Putamen (tissue), 1 donor: ENCODE measurements around the gene TNFRSF11A.

Source experiments
- DNase-seq: peaks from one replicate; pipeline ENCODE4 v3.0.0-alpha.2; 2016; ENCODE audit warnings: low spot score

TNFRSF11A gene

GRCh38 chr18:62384068-62384467, 59.0 kb downstream of the TNFRSF11A start:
- no peak for DNase-seq

- DNase-seq: no peak
Observed at GRCh38 chr18:62384610-62385097, 59.5 kb downstream of the TNFRSF11A start.

GRCh38 chr18:62386091-62386490, 61.0 kb downstream of the TNFRSF11A start:
- DNase-seq: no peak

- DNase-seq: no peak
Observed at GRCh38 chr18:62386601-62387000, 61.5 kb downstream of the TNFRSF11A start.

DNA sequence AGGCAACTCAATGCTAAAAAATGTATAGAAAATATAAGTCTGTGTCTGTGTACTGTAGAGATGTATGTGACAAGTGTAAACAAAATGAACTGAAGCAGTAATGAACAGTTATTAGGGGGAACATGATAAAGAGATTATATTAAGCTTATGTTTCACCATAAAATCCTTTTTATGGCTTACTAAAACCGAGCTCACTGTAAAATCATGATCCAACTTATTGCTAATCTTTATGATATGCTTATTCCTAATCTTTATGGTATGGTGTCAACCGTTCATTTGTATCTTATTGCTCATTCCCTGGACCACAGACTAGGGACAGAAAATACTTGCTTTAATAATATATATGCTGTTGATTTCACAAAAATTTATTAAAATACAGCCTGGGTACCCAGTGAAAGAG, 62.1 kb downstream of the TNFRSF11A start:
- no peak for DNase-seq

- no peak for DNase-seq
Observed at GRCh38 chr18:62388855-62389760, 64.0 kb downstream of the TNFRSF11A start.

DNA sequence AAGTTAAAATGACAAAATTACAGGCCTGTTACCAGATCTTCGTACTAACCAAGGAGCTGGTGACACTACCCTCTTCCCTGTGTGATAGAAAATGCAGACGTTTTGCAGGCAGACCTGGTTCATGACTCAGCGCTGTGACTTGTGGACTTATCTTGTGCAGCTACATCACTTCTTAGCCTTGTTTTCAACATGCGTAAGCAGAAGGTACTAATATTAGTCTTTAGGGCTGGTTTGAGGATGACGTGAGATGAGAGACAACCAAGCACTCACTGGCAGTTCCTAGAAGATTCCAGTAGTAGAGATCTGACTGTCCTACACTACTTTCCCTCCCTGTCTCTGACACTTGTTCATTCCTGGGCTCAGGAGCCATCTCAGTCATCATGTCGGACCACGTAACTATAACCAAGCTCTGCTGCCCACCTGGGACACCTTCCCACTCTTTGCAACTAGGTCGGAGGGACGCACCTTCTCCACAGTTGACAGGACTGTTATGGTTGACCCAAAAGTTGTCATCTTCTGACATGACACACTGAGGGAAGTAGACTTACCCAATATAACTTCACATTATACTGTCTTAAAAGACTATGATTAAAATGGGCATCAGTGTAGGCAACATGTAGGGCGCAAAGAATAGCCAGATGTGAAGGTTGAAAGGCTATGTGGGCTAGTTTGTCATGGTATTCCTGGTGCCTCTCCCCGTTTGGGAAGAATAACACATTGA, 64.8 kb downstream of the TNFRSF11A start:
- DNase-seq: no peak

DNA sequence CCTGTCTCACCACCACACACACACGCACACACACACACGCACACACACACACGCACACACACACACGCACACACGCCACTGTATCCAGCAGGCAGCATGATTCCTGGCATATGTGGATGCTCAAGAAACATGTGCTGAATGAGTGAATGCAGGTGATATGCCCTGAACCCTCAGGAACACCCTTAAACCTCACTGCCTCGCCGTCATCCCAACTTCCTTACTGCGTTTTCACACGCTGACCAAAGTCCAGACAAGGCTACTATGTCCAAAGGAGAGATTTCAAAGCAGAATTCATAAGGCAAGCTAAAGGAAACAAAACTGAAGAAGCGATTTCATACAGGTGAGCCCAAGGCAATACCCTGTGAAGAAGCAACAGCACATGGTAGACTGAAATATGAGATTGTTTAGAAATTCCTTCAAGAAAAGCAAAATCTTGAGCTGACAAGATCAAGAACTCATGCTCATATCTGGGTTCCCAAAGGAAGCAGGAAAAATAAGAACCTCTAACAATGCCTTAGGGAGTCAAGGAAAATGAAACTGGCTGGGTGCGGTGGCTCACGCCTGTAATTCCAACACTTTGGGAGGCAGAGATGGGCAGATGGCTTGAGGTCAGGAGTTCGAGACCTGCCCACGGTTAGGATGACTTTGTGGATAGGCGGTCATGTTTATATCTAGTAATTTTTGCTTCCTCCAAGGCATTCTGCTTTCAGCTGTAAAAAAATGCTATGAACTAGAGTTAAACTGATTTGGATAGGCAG, 69.1 kb downstream of the TNFRSF11A start:
- no peak for DNase-seq

DNA sequence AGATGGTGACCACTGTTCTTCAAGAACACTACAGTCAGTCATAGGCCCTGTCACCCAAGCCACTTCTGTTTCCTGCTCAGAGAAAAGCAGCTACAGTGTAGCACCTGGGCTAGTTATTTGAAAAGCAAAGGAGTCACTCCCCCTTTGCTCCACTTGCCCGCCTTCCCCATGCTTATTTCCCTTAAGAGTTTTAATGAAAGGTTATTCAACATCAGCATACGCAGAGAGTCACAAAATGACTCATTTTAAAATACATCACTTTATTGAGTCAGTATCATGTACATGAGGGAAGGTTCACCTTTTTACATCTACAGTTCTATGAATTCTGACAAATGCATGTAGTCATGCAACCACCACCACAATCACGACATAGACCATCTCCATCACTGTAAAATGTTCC, 71.3 kb downstream of the TNFRSF11A start:
- no peak for DNase-seq

GRCh38 chr18:62396967-62397366, 71.9 kb downstream of the TNFRSF11A start:
- no peak for DNase-seq

DNA sequence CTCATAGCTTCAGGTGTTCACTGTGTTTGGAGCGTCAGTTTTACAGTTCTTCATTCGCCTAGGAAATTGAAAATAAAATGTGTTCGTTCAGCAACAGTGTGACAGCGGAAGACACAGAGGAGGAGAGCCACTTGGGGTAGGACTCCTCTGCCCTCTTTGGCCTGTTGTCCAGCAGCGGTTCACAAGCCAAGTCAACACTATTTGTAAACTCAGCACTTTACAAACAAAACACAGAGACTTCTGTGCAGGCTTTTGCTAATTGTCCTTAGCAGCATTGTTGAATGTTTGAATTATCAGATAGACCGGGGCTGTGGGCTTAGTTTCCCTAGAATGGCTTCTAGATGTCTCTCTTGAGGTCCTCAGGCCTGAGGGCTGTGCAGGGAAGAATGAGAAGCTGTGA, 73.2 kb downstream of the TNFRSF11A start:
- no peak for DNase-seq

DNA sequence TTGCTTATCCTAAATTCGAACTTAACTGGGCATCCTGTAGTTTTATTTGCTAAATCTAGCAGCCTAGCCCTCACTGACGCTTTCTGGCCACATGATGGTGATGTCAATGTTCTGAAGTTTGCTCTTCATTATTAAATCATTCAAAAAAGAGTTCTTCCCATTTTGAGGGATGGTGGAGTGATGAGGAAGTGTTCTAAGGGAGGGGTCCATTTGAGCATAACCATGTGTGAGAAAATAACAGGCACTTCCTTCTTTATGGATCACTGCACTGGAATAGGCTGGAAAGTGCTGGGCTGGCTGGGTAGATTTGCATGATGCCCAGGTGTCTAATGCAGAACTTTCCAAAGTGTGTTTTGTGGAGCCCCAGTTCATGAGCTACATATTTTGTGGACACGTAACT, 74.2 kb downstream of the TNFRSF11A start:
- no peak for DNase-seq

GRCh38 chr18:62399781-62400308, 74.7 kb downstream of the TNFRSF11A start:
- no peak for DNase-seq

DNA sequence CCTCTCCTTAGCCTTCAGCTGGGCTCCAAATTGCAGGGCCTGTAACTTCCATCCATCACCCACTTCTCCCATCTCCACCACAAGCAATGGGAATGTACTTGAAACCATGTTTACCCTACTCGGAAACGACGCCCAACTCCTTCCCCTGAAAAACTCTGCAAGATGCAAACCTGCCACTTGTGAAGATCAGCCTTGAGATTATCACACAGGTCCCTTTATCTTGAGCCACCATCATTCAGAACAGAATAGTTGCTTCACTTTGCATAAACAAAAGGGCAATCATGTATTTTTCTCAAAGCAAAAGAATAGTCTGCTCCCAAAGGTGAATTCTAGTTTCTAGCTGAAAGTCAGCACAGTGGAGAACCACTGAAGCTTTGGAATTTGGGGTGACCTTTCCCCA, 75.8 kb downstream of the TNFRSF11A start:
- no peak for DNase-seq

DNA sequence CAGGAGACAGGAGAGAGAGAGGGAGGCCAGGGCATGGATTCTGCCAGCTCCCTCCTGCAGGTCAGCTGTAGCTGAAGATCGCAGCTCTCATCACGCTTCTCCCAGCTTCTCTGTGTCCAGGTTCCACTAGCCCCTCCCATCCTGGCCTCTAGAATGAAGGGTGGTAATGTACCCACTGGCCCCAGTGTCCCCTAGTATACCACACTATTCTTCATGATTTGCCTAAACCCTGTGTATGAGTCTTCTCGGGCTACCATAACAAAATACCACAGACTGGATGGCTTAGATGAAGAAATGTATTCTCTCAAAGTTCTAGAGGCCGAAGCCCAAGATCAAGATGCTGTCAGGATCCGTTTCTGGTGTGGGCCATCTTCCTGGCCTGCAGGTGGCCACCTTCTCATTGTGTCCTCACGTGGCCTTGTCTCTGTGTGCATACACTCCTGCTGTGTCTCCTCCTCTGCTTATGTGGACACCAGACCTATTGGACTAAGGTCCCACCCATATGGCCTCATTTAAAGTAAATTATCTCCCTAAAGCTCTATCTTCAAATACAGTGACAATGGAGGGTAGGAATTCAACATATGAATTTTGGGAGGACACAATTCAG, 77.3 kb downstream of the TNFRSF11A start:
- no peak for DNase-seq

DNA sequence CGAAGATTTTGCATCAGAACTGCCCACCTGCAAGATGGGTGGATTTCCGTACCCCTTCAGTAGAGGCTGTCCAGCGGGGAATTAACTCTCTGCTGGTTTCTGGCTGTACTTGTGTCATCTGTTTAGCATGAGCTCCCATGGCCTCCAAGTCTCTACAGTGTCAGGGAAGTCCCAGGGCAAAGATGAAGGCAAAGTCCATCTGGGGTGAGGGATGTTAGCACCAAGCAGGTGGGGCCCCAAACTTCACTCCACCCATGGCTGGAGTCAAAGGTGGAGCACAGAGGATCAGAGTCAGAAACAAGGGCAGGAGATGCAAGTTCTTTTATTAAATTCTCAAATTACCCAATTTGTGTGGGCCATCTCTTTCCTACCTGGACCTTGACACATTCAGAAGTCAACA, 78.0 kb downstream of the TNFRSF11A start:
- no peak for DNase-seq

GRCh38 chr18:62404881-62405280, 79.8 kb downstream of the TNFRSF11A start:
- DNase-seq: no peak

DNA sequence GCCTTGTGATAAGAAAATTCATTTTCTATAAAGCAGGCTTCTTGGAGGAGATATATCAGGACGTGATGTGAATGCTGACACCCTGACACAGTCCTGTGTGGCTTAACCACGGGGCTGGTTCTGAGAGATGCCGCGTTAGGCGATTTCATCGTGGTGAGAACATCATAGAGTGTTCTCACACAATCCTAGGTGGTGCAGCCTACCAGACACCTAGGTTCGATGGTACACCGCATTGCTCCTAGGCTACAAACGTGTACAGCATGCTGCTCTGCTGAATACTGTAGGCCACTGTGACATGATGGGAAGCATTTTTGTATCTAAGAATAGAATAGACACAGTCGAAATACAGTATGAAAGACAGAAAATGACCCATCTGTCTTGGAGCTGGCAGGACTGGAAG, 82.5 kb downstream of the TNFRSF11A start:
- no peak for DNase-seq

DNA sequence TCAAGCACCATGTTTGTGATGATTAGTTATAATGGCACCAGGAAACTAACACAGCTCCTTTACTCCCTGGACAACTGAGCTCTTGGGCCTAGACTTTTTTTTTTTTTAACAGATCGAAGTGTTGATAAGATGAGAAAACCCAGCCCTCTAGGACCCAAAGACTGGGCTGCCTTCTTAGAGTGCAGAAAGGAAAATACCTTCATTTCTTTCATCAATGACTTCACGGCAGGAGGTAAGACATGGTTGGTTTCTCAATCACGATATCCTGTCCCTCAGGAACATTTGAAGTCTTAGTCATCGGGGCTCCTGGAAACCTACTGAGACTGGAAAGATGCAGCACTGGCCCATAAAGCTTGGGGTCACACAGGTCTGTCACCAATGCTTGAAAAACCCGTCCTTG, 84.7 kb downstream of the TNFRSF11A start:
- no peak for DNase-seq

DNA sequence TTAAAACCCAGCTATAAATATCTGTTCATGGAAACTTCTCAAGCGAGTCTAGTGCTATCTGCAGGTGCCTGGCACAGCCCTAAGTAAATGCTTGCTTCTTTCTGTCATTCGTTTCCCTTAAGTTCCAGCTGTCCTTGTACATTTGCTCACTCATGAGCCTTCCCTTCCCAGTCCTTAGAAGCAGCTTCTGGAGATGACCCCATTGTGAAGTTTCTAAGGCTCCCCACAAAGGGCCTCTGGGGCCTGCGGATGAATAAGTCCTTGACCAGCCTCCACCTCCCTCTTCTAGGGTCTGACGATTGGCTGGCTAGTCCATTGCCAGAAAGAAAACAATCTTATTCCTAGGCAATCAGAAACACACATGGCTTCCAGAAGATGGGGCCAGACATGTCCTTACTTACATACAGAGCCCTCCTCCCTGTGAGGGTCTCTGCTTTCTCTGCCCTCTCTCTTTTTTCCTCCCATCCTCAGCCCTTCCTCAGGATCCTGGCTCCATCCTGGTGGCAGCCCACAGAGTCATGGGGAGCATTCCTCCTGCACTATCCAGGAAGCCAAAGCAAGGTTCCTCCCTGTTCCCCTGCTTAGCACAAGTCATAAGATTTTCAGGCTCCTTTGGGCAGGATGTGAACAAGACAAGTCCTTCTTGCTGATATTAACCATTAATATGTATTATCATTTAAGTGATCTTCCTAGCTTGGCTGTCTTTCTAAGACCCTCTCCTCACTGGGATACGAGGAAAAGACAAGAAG, 87.3 kb downstream of the TNFRSF11A start:
- no peak for DNase-seq

DNA sequence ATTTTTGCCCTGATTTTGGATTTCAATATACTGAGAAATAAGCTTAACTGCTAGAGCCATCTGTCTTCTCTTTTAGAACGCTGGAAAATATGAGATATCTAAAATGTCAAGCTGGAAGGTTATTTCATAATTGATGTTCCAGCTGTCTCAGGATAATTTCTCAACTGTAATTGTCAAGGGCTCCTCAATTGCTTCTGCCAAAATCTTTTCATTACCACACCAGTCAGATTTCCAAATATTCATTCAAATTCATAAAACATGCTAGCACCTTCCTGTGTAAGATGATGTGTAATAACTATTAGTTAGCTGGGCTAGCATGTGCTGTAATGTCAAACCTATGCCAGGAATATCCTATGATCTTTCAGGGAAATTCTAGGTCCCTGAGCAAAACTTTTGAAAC, 88.1 kb downstream of the TNFRSF11A start:
- DNase-seq: no peak
